Mesendoderm (in vitro differentiated cells): ENCODE data around the gene C1QTNF5.

Source experiments
- DNase-seq: peaks from one replicate; pipeline ENCODE4 v3.0.0; 2013
- H2AK5ac ChIP-seq: 2 replicates; pipeline ENCODE4 v1.6.1; 2013; ENCODE audit warnings: low read length, inconsistent platforms
- H2BK120ac ChIP-seq: 2 replicates; pipeline ENCODE4 v1.6.1; 2013; ENCODE audit warnings: low read depth, mild to moderate bottlenecking, low read length, moderate library complexity, mixed read lengths
- H2BK15ac ChIP-seq: replicated peaks from 2 replicates; pipeline ENCODE4 v1.6.1; 2013; ENCODE audit warnings: low read depth, mild to moderate bottlenecking, moderate library complexity
- H2BK5ac ChIP-seq: 2 replicates; pipeline ENCODE4 v1.6.1; 2013; ENCODE audit warnings: low read length, inconsistent platforms
- H3K18ac ChIP-seq: 2 replicates; pipeline ENCODE4 v1.6.1; 2013; ENCODE audit warnings: mild to moderate bottlenecking, low read length, mixed read lengths
- H3K23ac ChIP-seq: one replicate; pipeline ENCODE4 v1.6.1; 2013; ENCODE audit warnings: low read length
- H3K27ac ChIP-seq: 2 replicates; pipeline ENCODE4 v1.5.1; 2013; ENCODE audit warnings: low read depth, mild to moderate bottlenecking, inconsistent platforms, low read length, moderate library complexity
- H3K27me3 ChIP-seq: 2 replicates; pipeline ENCODE4 v1.6.1; 2013; ENCODE audit warnings: low read length, control low read depth, mild to moderate bottlenecking, inconsistent platforms; ENCODE audit not compliant: insufficient read depth, poor library complexity
- H3K36me3 ChIP-seq: 2 replicates; pipeline ENCODE4 v1.6.1; 2013; ENCODE audit warnings: low read length, inconsistent platforms; ENCODE audit not compliant: control insufficient read depth, insufficient read depth
- H3K4ac ChIP-seq: one replicate; pipeline ENCODE4 v1.6.1; 2013; ENCODE audit warnings: low read depth, mild to moderate bottlenecking, low read length, moderate library complexity
- H3K4me1 ChIP-seq: 2 replicates; pipeline ENCODE4 v1.6.1; 2013; ENCODE audit warnings: low read depth, low read length, inconsistent platforms; ENCODE audit not compliant: control insufficient read depth
- H3K4me2 ChIP-seq: 2 replicates; pipeline ENCODE4 v1.6.1; 2013; ENCODE audit warnings: low read length
- H3K4me3 ChIP-seq: 2 replicates; pipeline ENCODE4 v1.5.1; 2013; ENCODE audit warnings: mild to moderate bottlenecking, low read length
- H3K56ac ChIP-seq: one replicate; pipeline ENCODE4 v1.6.1; 2013; ENCODE audit warnings: low read length
- H3K79me1 ChIP-seq: 2 replicates; pipeline ENCODE4 v1.6.1; 2013; ENCODE audit warnings: low read length, inconsistent platforms
- H3K79me2 ChIP-seq: 2 replicates; pipeline ENCODE4 v1.6.1; 2013; ENCODE audit warnings: mild to moderate bottlenecking, low read length; ENCODE audit not compliant: control insufficient read depth, insufficient read depth
- H3K9ac ChIP-seq: 2 replicates; pipeline ENCODE4 v1.6.1; 2013; ENCODE audit warnings: low read length, inconsistent platforms
- H4K5ac ChIP-seq: one replicate; pipeline ENCODE4 v1.6.1; 2013; ENCODE audit warnings: low read length
- H4K8ac ChIP-seq: one replicate; pipeline ENCODE4 v1.6.1; 2013; ENCODE audit warnings: low read depth, mild to moderate bottlenecking, control low read depth, low read length, moderate library complexity
- WGBS: extraction: QIAGEN DNeasy Blood & Tissue Kit; methylation state at CpG from one replicate; pipeline ENCODE4 v1.1.7; 2013; ENCODE audit warnings: low lambda C conversion rate, missing lambda C conversion rate; ENCODE audit not compliant: insufficient coverage; ENCODE audit errors: extremely low coverage; 5-methylcytosine and 5-hydroxymethylcytosine counted together

C1QTNF5 gene

DNA sequence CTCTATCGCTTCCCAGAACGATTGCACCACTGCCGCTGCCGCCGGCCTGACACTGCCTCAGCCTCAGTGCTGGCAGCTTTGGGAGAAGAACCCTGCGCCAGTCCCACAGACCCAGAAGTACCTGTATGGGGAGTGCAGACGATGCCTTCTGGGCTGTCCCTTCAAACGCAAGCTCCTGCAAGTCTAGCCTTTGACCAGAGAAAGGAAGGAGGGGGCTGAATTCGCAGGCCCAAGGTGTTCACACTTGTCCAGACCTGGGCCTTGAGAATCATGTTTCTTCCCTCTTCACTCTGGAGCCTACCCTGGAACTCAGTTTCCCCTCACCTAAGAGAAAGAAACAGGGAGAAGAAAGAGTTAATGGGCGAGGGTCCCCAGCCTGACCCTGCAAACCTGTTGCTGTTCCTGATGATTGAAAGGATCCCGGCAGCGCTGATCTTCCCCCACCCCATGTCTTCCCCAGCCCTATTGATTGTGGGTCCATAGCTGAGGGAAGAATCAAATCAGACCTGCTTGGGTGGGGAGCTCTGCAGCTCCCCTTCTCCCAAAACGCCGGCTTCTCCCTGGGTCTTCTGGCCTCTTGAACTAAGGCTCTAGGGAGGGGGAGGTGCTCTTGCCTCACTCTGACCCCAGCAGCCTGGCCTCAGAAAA lies 23.0 kb downstream of the C1QTNF5 start:
- Histone ChIP-seq H2BK120ac (no peak overlapping the region), H3K23ac (no peak overlapping the region), H3K27me3 (no peaks in the 10 kb centered on the region), H2BK15ac (no peak overlapping the region), H3K4ac (peak overlapping the region; percentile 67), H3K27ac (peak overlapping the region; percentile 84), H2BK5ac (peak overlapping the region; percentile 17), H3K79me1 (peaks cover 4% of the 10 kb centered on the region), H4K8ac (peak overlapping the region; percentile 7), H3K56ac (peak overlapping the region; percentile 92), H3K4me1 (peaks cover 37% of the 10 kb centered on the region), H3K18ac (peak overlapping the region; percentile 63), H3K79me2 (no peaks in the 10 kb centered on the region), H3K36me3 (peaks cover 2% of the 10 kb centered on the region), H3K9ac (peak overlapping the region; percentile 52), H4K5ac (no peak overlapping the region), H2AK5ac (peak overlapping the region; percentile 22), H3K4me3 (no peak overlapping the region), H3K4me2 (peak overlapping the region; percentile 52)
- WGBS: no CpG with 5 or more reads among the region's 14 CpGs
- DNase-seq: no peak

DNA sequence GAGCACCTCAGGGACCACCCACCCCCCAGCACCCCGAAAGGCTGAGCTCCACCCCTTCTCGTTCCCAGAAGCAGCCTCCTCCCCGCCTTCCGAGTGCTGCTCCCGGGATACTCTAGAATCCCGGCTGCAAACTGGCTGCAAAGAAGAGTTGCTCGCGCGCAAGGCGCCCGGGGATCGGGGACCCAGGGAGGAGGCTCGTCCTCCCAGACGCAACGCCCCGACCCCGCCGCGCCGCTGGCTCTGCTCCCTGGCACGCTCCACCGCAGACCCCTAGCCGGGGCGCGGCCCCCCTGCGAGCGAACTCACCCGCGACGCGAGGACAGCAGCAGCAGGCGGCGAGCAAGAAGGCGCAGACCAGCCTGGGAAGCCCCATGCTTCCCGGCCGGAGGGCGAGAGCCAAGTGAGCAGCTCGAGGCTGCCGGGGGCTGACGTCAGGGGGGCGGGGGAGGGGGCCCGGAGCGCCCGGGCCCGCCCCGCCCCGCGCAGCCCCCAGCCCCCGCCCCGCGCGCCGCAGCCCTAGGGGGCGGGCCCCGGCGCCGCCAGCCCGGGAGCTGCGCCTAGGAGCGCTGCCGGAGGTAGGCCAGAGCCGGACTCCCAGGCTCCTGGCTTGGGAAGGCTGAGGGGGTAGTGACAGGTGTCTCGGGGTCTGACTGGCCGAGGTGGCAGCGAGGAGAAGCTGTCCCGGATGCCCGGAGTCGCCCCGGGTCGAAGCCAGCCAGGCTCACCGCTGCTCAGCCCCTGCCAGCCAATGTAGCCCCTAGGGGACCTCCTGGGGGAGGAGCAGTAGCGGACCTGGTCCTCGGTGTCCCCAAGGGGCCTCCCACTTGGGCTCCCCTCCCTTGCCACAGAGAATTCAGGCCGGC lies 23.7 kb downstream of the C1QTNF5 start, which contains the start of gene MCAM:
Gene MCAM (minus strand): TSS at position 402 of the 863 bp plus-strand sequence. CDS start 29 bp downstream, at position 373.
- Histone ChIP-seq H3K27me3 (no peaks in the 10 kb centered on the region), H2BK120ac (no peak within 1 kb of the TSS), H3K9ac (peak within 1 kb of the TSS; percentile 88), H3K4me1 (peaks cover 37% of the 10 kb centered on the region), H3K27ac (peak within 1 kb of the TSS; percentile 84), H2BK15ac (no peak within 1 kb of the TSS), H3K36me3 (peaks cover 4% of the 10 kb centered on the region), H3K79me2 (no peaks in the 10 kb centered on the region), H4K5ac (no peak within 1 kb of the TSS), H3K18ac (peak within 1 kb of the TSS; percentile 63), H2AK5ac (peak within 1 kb of the TSS; percentile 22), H3K56ac (peak within 1 kb of the TSS; percentile 92), H3K4me2 (peak within 1 kb of the TSS; percentile 97), H4K8ac (no peak within 1 kb of the TSS), H3K4me3 (peak within 1 kb of the TSS; percentile 65), H2BK5ac (no peak within 1 kb of the TSS), H3K4ac (peak within 1 kb of the TSS; percentile 67), H3K79me1 (peaks cover 4% of the 10 kb centered on the region), H3K23ac (peak within 1 kb of the TSS; percentile 89)
- DNase-seq: peak; percentile 75
- no CpG with 5 or more reads among the region's 74 CpGs for WGBS

DNA sequence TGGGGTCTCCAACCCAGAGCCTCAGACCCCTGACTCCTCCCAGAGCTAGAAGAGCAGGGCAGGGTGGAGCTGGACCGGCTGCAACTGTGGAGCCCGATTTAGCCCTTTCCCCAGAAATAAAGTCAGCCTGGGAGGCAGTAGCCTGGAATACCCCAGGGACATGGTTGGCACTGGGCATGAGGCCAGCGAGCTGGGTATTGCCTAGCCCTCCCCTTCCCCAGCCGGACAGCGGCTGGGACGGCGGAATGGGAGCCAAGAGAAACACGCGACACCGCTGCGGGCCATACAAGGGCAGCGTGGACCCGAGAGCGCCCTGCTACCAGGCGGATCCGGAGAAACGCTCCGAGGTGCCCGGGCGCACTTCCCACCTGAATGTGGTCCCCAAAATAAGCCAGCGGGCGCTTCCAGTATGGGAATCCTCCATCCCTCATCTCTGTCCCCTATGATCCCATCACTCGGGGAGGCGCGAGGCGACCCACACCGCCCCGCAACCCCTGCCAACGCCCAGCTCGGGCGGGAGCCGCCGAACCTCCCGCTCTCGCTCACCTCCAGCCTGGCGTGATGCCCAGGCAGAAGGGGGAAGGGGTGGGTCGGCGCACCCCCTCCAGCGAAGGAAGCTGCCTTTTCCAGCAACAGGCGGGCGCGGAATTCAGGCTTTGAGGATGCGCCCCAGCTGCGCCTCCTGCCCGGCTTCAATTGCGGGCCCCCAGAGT lies 24.5 kb downstream of the C1QTNF5 start:
- no peak overlapping the region for H2BK15ac ChIP-seq
- H3K79me1 ChIP-seq: peaks cover 4% of the 10 kb centered on the region
- H3K4ac ChIP-seq: no peak overlapping the region
- no peak overlapping the region for H4K8ac ChIP-seq
- H3K79me2 ChIP-seq: no peaks in the 10 kb centered on the region
- no peak overlapping the region for H2AK5ac ChIP-seq
- H3K18ac ChIP-seq: peak overlapping the region; percentile 44
- peaks cover 4% of the 10 kb centered on the region for H3K36me3 ChIP-seq
- H3K4me3 ChIP-seq: peak overlapping the region; percentile 65
- H2BK5ac ChIP-seq: no peak overlapping the region
- no peak overlapping the region for H4K5ac ChIP-seq
- no peak for DNase-seq
- H3K56ac ChIP-seq: peak overlapping the region; percentile 90
- H3K4me2 ChIP-seq: peak overlapping the region; percentile 97
- H3K4me1 ChIP-seq: peaks cover 37% of the 10 kb centered on the region
- no peak overlapping the region for H3K27ac ChIP-seq
- WGBS: no CpG with 5 or more reads among the region's 46 CpGs
- peak overlapping the region; percentile 89 for H3K23ac ChIP-seq
- H3K9ac ChIP-seq: peak overlapping the region; percentile 88
- H3K27me3 ChIP-seq: no peaks in the 10 kb centered on the region
- H2BK120ac ChIP-seq: no peak overlapping the region

DNA sequence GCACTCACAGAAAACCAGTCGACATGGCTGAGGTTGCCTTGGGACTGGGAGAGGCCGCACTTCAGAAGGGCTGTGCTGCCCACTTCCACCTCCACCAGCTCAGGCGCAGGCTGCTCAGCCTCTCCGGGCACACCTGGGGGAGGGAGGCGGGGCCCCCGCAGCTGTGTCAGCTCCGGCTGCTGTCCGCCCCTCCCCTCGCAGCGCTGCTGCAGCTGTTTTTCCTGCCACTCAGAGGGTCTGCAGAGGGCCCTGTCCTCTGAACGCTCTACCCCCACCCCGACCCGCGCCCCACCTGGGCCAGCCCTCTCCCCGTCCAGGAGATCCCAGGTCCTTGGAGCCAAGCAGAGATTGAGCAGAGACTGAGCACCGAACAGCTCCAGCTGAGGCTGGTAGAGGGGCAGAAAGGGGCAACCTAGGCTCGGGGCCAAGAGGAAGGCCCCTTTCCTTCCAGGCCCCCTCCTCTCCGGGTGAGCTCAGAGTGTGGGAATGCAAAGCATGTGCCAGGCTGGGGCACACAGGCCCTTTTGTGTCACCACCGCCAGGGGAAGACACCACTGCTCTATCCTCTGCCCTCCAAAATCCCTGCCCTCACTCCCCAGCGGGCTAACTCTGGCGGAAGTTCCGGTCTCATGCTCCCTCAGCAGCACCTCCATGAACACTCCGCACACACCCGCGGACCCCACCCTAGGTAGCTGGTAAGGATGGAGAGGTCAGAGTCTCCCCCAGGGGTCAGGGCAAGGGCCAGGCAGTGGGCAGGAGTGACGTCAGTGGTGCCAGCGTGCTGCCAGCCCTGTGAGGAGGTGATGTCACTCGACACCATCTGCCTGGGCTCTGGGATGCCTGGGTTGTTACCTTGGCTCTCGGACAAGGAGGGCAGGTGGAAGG lies 25.3 kb downstream of the C1QTNF5 start:
- H3K4me2 ChIP-seq: peak overlapping the region; percentile 97
- H3K79me2 ChIP-seq: no peaks in the 10 kb centered on the region
- no peak overlapping the region for H2BK15ac ChIP-seq
- H3K27ac ChIP-seq: no peak overlapping the region
- H3K4me3 ChIP-seq: peak overlapping the region; percentile 65
- peaks cover 35% of the 10 kb centered on the region for H3K4me1 ChIP-seq
- H3K79me1 ChIP-seq: peaks cover 4% of the 10 kb centered on the region
- H2BK120ac ChIP-seq: no peak overlapping the region
- peak overlapping the region; percentile 88 for H3K9ac ChIP-seq
- H2AK5ac ChIP-seq: no peak overlapping the region
- H3K18ac ChIP-seq: no peak overlapping the region
- H2BK5ac ChIP-seq: no peak overlapping the region
- H3K27me3 ChIP-seq: no peaks in the 10 kb centered on the region
- WGBS: no CpG with 5 or more reads among the region's 29 CpGs
- no peak overlapping the region for H4K5ac ChIP-seq
- H4K8ac ChIP-seq: no peak overlapping the region
- H3K36me3 ChIP-seq: peaks cover 4% of the 10 kb centered on the region
- DNase-seq: peak; percentile 92
- H3K56ac ChIP-seq: peak overlapping the region; percentile 90
- no peak overlapping the region for H3K4ac ChIP-seq
- H3K23ac ChIP-seq: peak overlapping the region; percentile 89

DNA sequence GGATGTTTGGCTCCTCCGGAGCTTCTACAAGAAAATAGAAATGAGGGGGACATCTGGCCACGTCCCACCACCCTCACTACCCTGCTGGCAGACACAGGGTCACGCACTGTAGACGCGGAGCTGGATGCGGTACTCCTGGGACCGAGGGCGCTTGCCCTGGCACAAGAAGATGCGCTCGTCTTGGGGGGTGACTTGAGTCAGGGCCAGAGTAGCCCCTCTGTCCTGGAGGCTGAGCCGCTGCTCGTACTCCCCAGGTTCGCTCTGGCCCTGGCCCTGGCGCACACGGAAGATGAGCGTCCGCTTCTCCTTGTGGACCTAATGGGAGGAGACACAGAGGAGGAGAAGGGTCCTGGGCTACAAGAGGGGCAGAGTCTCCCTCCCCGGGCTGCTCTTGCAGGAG lies 26.0 kb downstream of the C1QTNF5 start:
- no peak overlapping the region for H4K5ac ChIP-seq
- no peak overlapping the region for H2AK5ac ChIP-seq
- H3K56ac ChIP-seq: peak overlapping the region; percentile 90
- H2BK120ac ChIP-seq: no peak overlapping the region
- no peak overlapping the region for H3K23ac ChIP-seq
- H3K4me1 ChIP-seq: peaks cover 32% of the 10 kb centered on the region
- no peak overlapping the region for H4K8ac ChIP-seq
- H2BK5ac ChIP-seq: no peak overlapping the region
- H3K79me2 ChIP-seq: no peaks in the 10 kb centered on the region
- no peak for DNase-seq
- H3K4me3 ChIP-seq: no peak overlapping the region
- peak overlapping the region; percentile 88 for H3K9ac ChIP-seq
- no peak overlapping the region for H2BK15ac ChIP-seq
- H3K18ac ChIP-seq: no peak overlapping the region
- no peaks in the 10 kb centered on the region for H3K27me3 ChIP-seq
- H3K27ac ChIP-seq: no peak overlapping the region
- peak overlapping the region; percentile 97 for H3K4me2 ChIP-seq
- H3K79me1 ChIP-seq: peaks cover 4% of the 10 kb centered on the region
- WGBS: no CpG with 5 or more reads among the region's 18 CpGs
- no peak overlapping the region for H3K4ac ChIP-seq
- H3K36me3 ChIP-seq: peaks cover 4% of the 10 kb centered on the region
